ENCODE results near the gene HCK. TPM values are rescaled to one million over a fixed set of nuclear protein-coding genes. Genes with fewer than 3 reads are reported as not detected.

The HCK gene
- total and polyA plus RNA-seq, 9 of the 15 experiments (the other 6 are each of a cell fraction or from before 2014, with no cell fraction given) = 0.09 to 0.51 (median 0.27) TPM; not detected in 6

- FAIRE-seq (no peak), DNase-seq (ENCODE audit: extremely low read depth in 1 of 4, low spot score in 3 of 4) (no peak), ATAC-seq (no peak)
- Histone ChIP-seq H3K79me2 (ENCODE audit: control insufficient read depth, insufficient read depth, low read length) (peaks cover 57% of the 10 kb centered on the region), H3K4me2 (ENCODE audit: insufficient read depth, low read length) (no peak overlapping the region), H3K27ac (ENCODE audit: extremely low read depth, low read depth, low read length) (no peak overlapping the region), H3K4me3 (no peak overlapping the region), H3K9me3 (replicated peaks; ENCODE audit: control insufficient read depth, insufficient read depth, low read depth, low read length) (no peaks in the 10 kb centered on the region), H4K20me1 (replicated peaks; ENCODE audit: control insufficient read depth, insufficient read depth, low read length) (peaks cover 22% of the 10 kb centered on the region), H3K9me1 (ENCODE audit: control insufficient read depth, insufficient read depth, low read length) (no peaks in the 10 kb centered on the region), H3K36me3 (ENCODE audit: control insufficient read depth, insufficient read depth, low read length) (peaks cover 36% of the 10 kb centered on the region), H3K4me1 (replicated peaks in 1 of 2; ENCODE audit: control insufficient read depth in 2 of 2, insufficient read depth in 2 of 2, low read length in 2 of 2) (no peaks in the 10 kb centered on the region), H3K27me3 (ENCODE audit: control insufficient read depth in 2 of 2, insufficient read depth in 2 of 2, low read length in 2 of 2) (no peaks in the 10 kb centered on the region), H3K9ac (ENCODE audit: insufficient read depth in 1 of 2, low read depth in 2 of 2, low read length in 2 of 2) (no peak overlapping the region), H2AFZ (ENCODE audit: low read depth, low read length) (no peak overlapping the region)
- ChIA-PET POLR2A (interaction anchor here (1.0 to 2.2 kb wide), 2 partner anchors 9 to 22 kb away, joined by 3 to 6 read pairs; no protein-coding TSS in a partner anchor), CTCF (ENCODE audit: low intra/inter-chr PET ratio) (no interaction called here)
- BruUV-seq (replicated peaks) = no TSS peak
- intact Hi-C loops (cut with micrococcal nuclease) = no loop called here
- TF ChIP-seq VEZF1 (CRISPR knock-in tag; IDR thresholded peaks at IDR 0.05) (no peak), ZNF445 (CRISPR knock-in tag; IDR thresholded peaks at IDR 0.05; ENCODE audit: low read depth) (no peak), CHD1 (IDR thresholded peaks at IDR 0.05; ENCODE audit: low read length) (no peak), ZBTB7A (IDR thresholded peaks at IDR 0.05; ENCODE audit: borderline replicate concordance, control insufficient read depth, low read depth, low read length) (no peak), CXXC5 (CRISPR knock-in tag; IDR thresholded peaks at IDR 0.05) (no peak), ZNF197 (CRISPR knock-in tag; IDR thresholded peaks at IDR 0.05; ENCODE audit: low read depth) (no peak), ZNF444 (CRISPR knock-in tag; IDR thresholded peaks at IDR 0.05) (no peak)
- in situ Hi-C loops (cut with MboI) = no loop called here
- 85% methylated on average over 2 of the region's 2 CpGs for WGBS (ENCODE audit: insufficient coverage, low coverage, missing lambda C conversion rate)
These were observed 76.1 kb downstream of the HCK start for GRCh38 chr20:32128167-32128566.

Data from K562 (cell line).